Lower leg skin (tissue), 4 donors: Measurements from ENCODE around the gene ARHGEF12. TPM values are rescaled to one million over a fixed set of nuclear protein-coding genes. Genes with fewer than 3 reads are reported as not detected.

Experiments used
- DNase-seq, 2 donors: peaks; one replicate each; pipeline ENCODE4 v3.0.0-alpha.2; 2019; ENCODE audit warnings: low spot score in 2 of 2
- H3K4me3 ChIP-seq: fragments of 200-600 bp; sonication (generic); 2 replicates; pipeline ENCODE4 v1.5.1; 2017; ENCODE audit warnings: mild to moderate bottlenecking, low read depth; ENCODE audit not compliant: poor library complexity, severe bottlenecking
- CTCF ChIP-seq, 3 donors: fragments of 450-650 bp; IDR thresholded peaks; one replicate each; pipeline ENCODE4 v1.5.1; 2016; ENCODE audit warnings: antibody characterized with exemption in 3 of 3, mild to moderate bottlenecking in 3 of 3, moderate library complexity in 2 of 3
- POLR2A ChIP-seq, 2 donors: fragments of 450-650 bp; IDR thresholded peaks; one replicate each; pipeline ENCODE4 v1.6.1; 2016 to 2017; ENCODE audit warnings: antibody characterized with exemption in 2 of 2, mild to moderate bottlenecking in 1 of 2, moderate library complexity in 1 of 2
- WGBS, 2 donors: methylation state at CpG; one replicate each; pipeline ENCODE4 v1.1.5; 2018; 5-methylcytosine and 5-hydroxymethylcytosine counted together
- intact Hi-C: fragments of 100-400 bp; cut with DNase I; formaldehyde crosslinking; loops from one replicate; pipeline ENCODE4 v1.15.0; 2023; ENCODE audit warnings: low total_unique reads
- total RNA-seq, 4 donors: library from RNA; depleted of rRNA; stranded (reverse); fragments of >200 nt; gene quantifications; one replicate each; pipeline ENCODE4 v1.1.0, GENCODE V29; 2016

ARHGEF12 gene
- total RNA-seq, 4 donors from 2014 or later: 124 to 153 (median 132) TPM

GRCh38 chr11:120302001-120302805 is 34.0 kb upstream of the ARHGEF12 start:
- DNase-seq: peak; percentile 84 to 94
- intact Hi-C loops: loop anchor here (10.0 kb wide), 1 partner anchor 127 kb away; no protein-coding TSS in a partner anchor

GRCh38 chr11:120303004-120303637 is 33.1 kb upstream of the ARHGEF12 start:
- no peak overlapping the region for H3K4me3 ChIP-seq
- peak in 1 of 3 donors; percentile 58 for TF ChIP-seq CTCF (IDR thresholded peaks at IDR 0.05)
- no peak for TF ChIP-seq POLR2A (IDR thresholded peaks at IDR 0.05)
- 11 to 13% methylated on average over 3 of the region's 3 CpGs for WGBS, 2 donors
- intact Hi-C loops: loop anchor here (10.0 kb wide), 1 partner anchor 128 kb away; no protein-coding TSS in a partner anchor
- DNase-seq: peak; percentile 78 to 92

More at GRCh38 chr11:120302001-120302805, 34.0 kb upstream of the ARHGEF12 start:
- H3K4me3 ChIP-seq: no peak overlapping the region
- 48 to 50% methylated on average over 6 of the region's 6 CpGs for WGBS, 2 donors
- no peak for TF ChIP-seq POLR2A (IDR thresholded peaks at IDR 0.05)
- no peak for TF ChIP-seq CTCF (IDR thresholded peaks at IDR 0.05)

- DNase-seq: no peak
- intact Hi-C loops: loop anchor here (10.0 kb wide), 1 partner anchor 130 kb away; no protein-coding TSS in a partner anchor
- no peak overlapping the region for H3K4me3 ChIP-seq
- no peak for TF ChIP-seq CTCF (IDR thresholded peaks at IDR 0.05)
- TF ChIP-seq POLR2A (IDR thresholded peaks at IDR 0.05): no peak
Measured at GRCh38 chr11:120304526-120304925, 31.7 kb upstream of the ARHGEF12 start.

GRCh38 chr11:120305286-120305685 is 30.9 kb upstream of the ARHGEF12 start:
- intact Hi-C loops: loop anchor here (10.0 kb wide), 1 partner anchor 130 kb away; no protein-coding TSS in a partner anchor
- no peak for TF ChIP-seq POLR2A (IDR thresholded peaks at IDR 0.05)
- TF ChIP-seq CTCF (IDR thresholded peaks at IDR 0.05): no peak
- H3K4me3 ChIP-seq: no peak overlapping the region
- peak in 1 of 2 donors; percentile 75 for DNase-seq
- WGBS, 2 donors: 72 to 74% methylated on average over 12 of the region's 12 CpGs

- WGBS, 2 donors: 33 to 47% methylated on average over 11 of the region's 11 CpGs
- no peak overlapping the region for H3K4me3 ChIP-seq
- TF ChIP-seq POLR2A (IDR thresholded peaks at IDR 0.05) (no peak), CTCF (IDR thresholded peaks at IDR 0.05) (no peak)
- intact Hi-C loops: loop anchor here (10.0 kb wide), 1 partner anchor 132 kb away; no protein-coding TSS in a partner anchor
- peak in 1 of 2 donors; percentile 84 for DNase-seq
Measured at GRCh38 chr11:120306519-120307242, 29.5 kb upstream of the ARHGEF12 start.
